HCT116 (cell line): ENCODE results near the gene AP3B1. TPM values are rescaled to one million over a fixed set of nuclear protein-coding genes. Genes with fewer than 3 reads are reported as not detected.

ENCODE experiments used
- ATAC-seq: fragments of 200-7000 bp; cut with Tn5 transposase; 2 replicates; pipeline ENCODE4 v1.9.1; 2020; ENCODE audit warnings: mild to moderate bottlenecking, moderate library complexity
- BruUV-seq: library from RNA; stranded (reverse); fragments of 400-500 nt; replicated peaks from 2 replicates; lab custom pipeline; 2021; lab: Mats Ljungman, UMichigan
- CTCF ChIA-PET: fragments of 300-600 bp; sonication (Branson Sonifier 250); formaldehyde crosslinking; loops from one replicate; lab custom pipeline; 2021; ENCODE audit warnings: antibody characterized with exemption; lab: Charles Lee
- POLR2A ChIA-PET: fragments of 300-600, 350-600 bp; sonication (Branson Sonifier 250); formaldehyde crosslinking; loops from one replicate; lab custom pipeline; 2021; ENCODE audit warnings: antibody characterized with exemption; lab: Charles Lee
- RAD21 ChIA-PET, 2 experiments: fragments of 300-600 bp; sonication (Branson Sonifier 250); formaldehyde crosslinking; loops; one replicate each; lab custom pipeline; 2023; ENCODE audit warnings: low total read pairs in 2 of 2; ENCODE audit not compliant: uncharacterized antibody in 2 of 2, unreplicated experiment in 2 of 2, low non-redundant PET in 1 of 2; lab: Charles Lee
- DNase-seq: peaks from one replicate; pipeline ENCODE4 v3.0.0-alpha.2; 2010; ENCODE audit warnings: low read depth, low spot score
- H2AFZ ChIP-seq: fragments of 200-600 bp; shearing (Covaris generic), sonication (generic); 2 replicates; pipeline ENCODE4 v1.6.1; 2017; ENCODE audit warnings: low read depth, mixed run types, mixed read lengths, antibody characterized with exemption, low read length; ENCODE audit not compliant: poor library complexity, severe bottlenecking
- H3K27ac ChIP-seq: 2 replicates; pipeline ENCODE4 v1.5.1; 2012; ENCODE audit warnings: low read depth, low read length
- H3K27me3 ChIP-seq: fragments of 200-600 bp; sonication (generic); 2 replicates; pipeline ENCODE4 v1.6.1; 2016; ENCODE audit warnings: mixed run types, low read length, mixed read lengths; ENCODE audit not compliant: insufficient read depth
- H3K36me3 ChIP-seq, 2 experiments: fragments of 200-500 bp in 1 of 2; fragments of 200-600 bp in 1 of 2; sonication (Bioruptor generic) in 1 of 2; sonication (generic) in 1 of 2; 2 replicates each; pipeline versions ENCODE4 v1.5.1 to v1.6.1; 2014 to 2016; ENCODE audit warnings: low read length in 2 of 2, inconsistent platforms in 1 of 2, mixed read lengths in 1 of 2, mixed run types in 1 of 2; ENCODE audit not compliant: insufficient read depth in 2 of 2, control insufficient read depth in 1 of 2
- H3K4me1 ChIP-seq, 2 experiments: fragments of 200-600 bp in 1 of 2; sonication (generic) in 1 of 2; 2 replicates each; pipeline versions ENCODE4 v1.5.1 to v1.6.1; 2012 to 2017; ENCODE audit warnings: low read length in 2 of 2, inconsistent platforms in 1 of 2, mild to moderate bottlenecking in 1 of 2, mixed read lengths in 1 of 2, mixed run types in 1 of 2, moderate library complexity in 1 of 2; ENCODE audit not compliant: insufficient read depth in 2 of 2, control insufficient read depth in 1 of 2
- H3K4me2 ChIP-seq: fragments of 200-600 bp; sonication (generic); 2 replicates; pipeline ENCODE4 v1.6.1; 2017; ENCODE audit warnings: mixed run types, low read length, mixed read lengths
- H3K4me3 ChIP-seq, 2 experiments: fragments of 200-600 bp in 1 of 2; sonication (generic) in 1 of 2; replicated peaks in 1 of 2; 2 replicates each; pipeline ENCODE4 v1.5.1; 2011 to 2016; ENCODE audit warnings: low read length in 2 of 2, control low read depth in 1 of 2, low read depth in 1 of 2, mild to moderate bottlenecking in 1 of 2, mixed read lengths in 1 of 2, mixed run types in 1 of 2
- H3K79me2 ChIP-seq: fragments of 200-600 bp; sonication (generic); 2 replicates; pipeline ENCODE4 v1.6.1; 2017; ENCODE audit warnings: mild to moderate bottlenecking, mixed run types, low read length, moderate library complexity, mixed read lengths; ENCODE audit not compliant: insufficient read depth
- H3K9ac ChIP-seq: fragments of 200-600 bp; sonication (generic); 2 replicates; pipeline ENCODE4 v1.6.1; 2016; ENCODE audit warnings: low read length, mixed read lengths
- H3K9me2 ChIP-seq: fragments of 200-600 bp; sonication (generic), shearing (Covaris generic); 2 replicates; pipeline ENCODE4 v1.6.1; 2017; ENCODE audit warnings: mixed run types, mild to moderate bottlenecking, moderate library complexity; ENCODE audit not compliant: insufficient read depth
- H3K9me3 ChIP-seq, 2 experiments: fragments of 200-500 bp in 1 of 2; fragments of 200-600 bp in 1 of 2; sonication (Bioruptor generic) in 1 of 2; sonication (generic) in 1 of 2; 2 replicates each; pipeline ENCODE4 v1.6.1; 2014 to 2017; ENCODE audit warnings: low read length in 2 of 2, mixed read lengths in 2 of 2, inconsistent platforms in 1 of 2, low read depth in 1 of 2, mild to moderate bottlenecking in 1 of 2, mixed run types in 1 of 2, moderate library complexity in 1 of 2; ENCODE audit not compliant: control insufficient read depth in 1 of 2, insufficient read depth in 1 of 2
- H4K20me1 ChIP-seq: fragments of 200-600 bp; sonication (generic), shearing (Covaris generic); 2 replicates; pipeline ENCODE4 v1.6.1; 2017; ENCODE audit warnings: mixed run types, mild to moderate bottlenecking, moderate library complexity; ENCODE audit not compliant: insufficient read depth
- ATF3 ChIP-seq: IDR thresholded peaks from 2 replicates; pipeline ENCODE4 v1.6.1; 2012
- CBX3 ChIP-seq: IDR thresholded peaks from 2 replicates; pipeline ENCODE4 v1.6.1; 2012; ENCODE audit warnings: low read depth
- CTCF ChIP-seq, 3 experiments: fragments of 200-600 bp in 1 of 3; sonication (generic) in 1 of 3; IDR thresholded peaks in 2 of 3; conservative IDR thresholded peaks in 1 of 3; 2 replicates each; pipeline ENCODE4 v1.5.1; 2012 to 2017; ENCODE audit warnings: low read depth in 2 of 3, low read length in 2 of 3, antibody characterized with exemption in 1 of 3, borderline replicate concordance in 1 of 3, control low read depth in 1 of 3, mild to moderate bottlenecking in 1 of 3, mixed read lengths in 1 of 3, mixed run types in 1 of 3, moderate library complexity in 1 of 3; ENCODE audit not compliant: insufficient read depth in 1 of 3
- EZH2 ChIP-seq: fragments of 200-600 bp; sonication (generic); IDR thresholded peaks from 2 replicates; pipeline ENCODE4 v1.6.1; 2017; ENCODE audit warnings: antibody characterized with exemption, mixed run types
- EZH2phosphoT487 ChIP-seq: fragments of 200-600 bp; IDR thresholded peaks from 2 replicates; pipeline ENCODE4 v1.6.1; 2018; ENCODE audit warnings: antibody characterized with exemption, borderline replicate concordance
- FOSL1 ChIP-seq: IDR thresholded peaks from 2 replicates; pipeline ENCODE4 v1.6.1; 2012; ENCODE audit warnings: low read depth
- JUND ChIP-seq: IDR thresholded peaks from 2 replicates; pipeline ENCODE4 v1.6.1; 2012
- MAX ChIP-seq: IDR thresholded peaks from 2 replicates; pipeline ENCODE4 v1.6.1; 2012
- POLR2A ChIP-seq: IDR thresholded peaks from 2 replicates; pipeline ENCODE4 v1.7.0; 2011; ENCODE audit warnings: borderline replicate concordance; ENCODE audit not compliant: insufficient read depth, insufficient read length; ENCODE audit errors: extremely low read depth
- POLR2AphosphoS5 ChIP-seq: IDR thresholded peaks from 2 replicates; pipeline ENCODE4 v1.6.1; 2011; ENCODE audit warnings: mild to moderate bottlenecking, low read depth, low read length, moderate library complexity
- RAD21 ChIP-seq: IDR thresholded peaks from 2 replicates; pipeline ENCODE4 v1.6.1; 2012; ENCODE audit warnings: low read depth, mild to moderate bottlenecking
- SIN3A ChIP-seq: IDR thresholded peaks from 2 replicates; pipeline ENCODE4 v1.6.1; 2012; ENCODE audit warnings: low read depth
- SP1 ChIP-seq: IDR thresholded peaks from 2 replicates; pipeline ENCODE4 v1.6.1; 2012; ENCODE audit warnings: low read depth
- SRF ChIP-seq: IDR thresholded peaks from 2 replicates; pipeline ENCODE4 v1.6.1; 2012; ENCODE audit warnings: low read depth
- TCF7L2 ChIP-seq: IDR thresholded peaks from 2 replicates; pipeline ENCODE4 v1.7.0; 2011; ENCODE audit warnings: borderline replicate concordance, inconsistent platforms; ENCODE audit not compliant: insufficient read depth, insufficient read length; ENCODE audit errors: extremely low read depth
- YY1 ChIP-seq: IDR thresholded peaks from 2 replicates; pipeline ENCODE4 v1.6.1; 2011; ENCODE audit warnings: low read length, low read depth, moderate library complexity, mild to moderate bottlenecking; ENCODE audit not compliant: insufficient replicate concordance; ENCODE audit errors: extremely low read depth
- ZFX ChIP-seq: fragments of 450-650 bp; IDR thresholded peaks from 2 replicates; pipeline ENCODE4 v1.6.1; 2017
- ZNF274 ChIP-seq: fragments of 200-500 bp; sonication (Bioruptor generic); IDR thresholded peaks from 2 replicates; pipeline ENCODE4 v1.6.1; 2014; ENCODE audit warnings: mild to moderate bottlenecking, low read depth, low read length, inconsistent platforms
- intact Hi-C: fragments of 100-400 bp; cut with micrococcal nuclease; formaldehyde crosslinking; loops from 2 replicates; pipeline ENCODE4 v1.10.0; 2022
- total RNA-seq: library from RNA; stranded (reverse); gene quantifications from one replicate; pipeline ENCODE4 v1.2.1, GENCODE V29; 2021; ENCODE audit not compliant: unreplicated experiment

Gene AP3B1
- total RNA-seq, 1 experiment from 2014 or later: 54.5 TPM

- TF ChIP-seq CTCF (IDR thresholded peaks at IDR 0.05 in 2 of 3, conservative IDR thresholded peaks at IDR 0.05 in 1 of 3; ENCODE audit: borderline replicate concordance in 1 of 3, insufficient read depth in 1 of 3, low read depth in 2 of 3, low read length in 2 of 3) (no peak), JUND (no peak), POLR2AphosphoS5 (no peak)
Observed at GRCh38 chr5:78213799-78214198, 80.7 kb downstream of the AP3B1 start (continued).

GRCh38 chr5:78211052-78211451 lies 83.4 kb downstream of the AP3B1 start:
- TF ChIP-seq EZH2phosphoT487: no peak
- TF ChIP-seq ZFX: no peak
- no peak for TF ChIP-seq YY1
- TF ChIP-seq POLR2AphosphoS5: no peak
- TF ChIP-seq POLR2A: no peak
- no peak for TF ChIP-seq RAD21
- no peak for TF ChIP-seq TCF7L2
- TF ChIP-seq CBX3: no peak
- TF ChIP-seq SP1: no peak
- TF ChIP-seq EZH2: no peak
- no peak for TF ChIP-seq ATF3
- no peak for TF ChIP-seq JUND
- no peak for TF ChIP-seq ZNF274
- TF ChIP-seq MAX: no peak
- TF ChIP-seq SIN3A: no peak
- TF ChIP-seq SRF: no peak
- TF ChIP-seq FOSL1: no peak
- no peaks in the 10 kb centered on the region for H4K20me1 ChIP-seq
- intact Hi-C loops: no loop called here
- H3K27me3 ChIP-seq: no peaks in the 10 kb centered on the region
- ATAC-seq: no peak
- no peaks in the 10 kb centered on the region for H3K36me3 ChIP-seq
- no peak for DNase-seq
- RAD21 ChIA-PET: no interaction called here
- no peak overlapping the region for H3K9ac ChIP-seq
- H3K9me2 ChIP-seq: no peaks in the 10 kb centered on the region
- POLR2A ChIA-PET: no interaction called here
- H3K27ac ChIP-seq: no peak overlapping the region
- H3K4me2 ChIP-seq: no peak overlapping the region
- CTCF ChIA-PET: no interaction called here
- no peak overlapping the region for H2AFZ ChIP-seq
- no peaks in the 10 kb centered on the region; the same call in 1 of the 2 replicates for H3K79me2 ChIP-seq
- no TSS peak for BruUV-seq
- no peaks in the 10 kb centered on the region for H3K4me1 ChIP-seq
- no peak overlapping the region for H3K4me3 ChIP-seq
- H3K9me3 ChIP-seq: no peaks in the 10 kb centered on the region
